H1 (cell line): ENCODE data around the gene CAMK2D. TPM values are rescaled to one million over a fixed set of nuclear protein-coding genes. Genes with fewer than 3 reads are reported as not detected.

Experiments used
- CTCF ChIA-PET: fragments of 300-600 bp; sonication (Branson Sonifier 250); formaldehyde crosslinking; loops from one replicate; lab custom pipeline; 2021; ENCODE audit not compliant: partially characterized antibody; lab: Charles Lee
- POLR2A ChIA-PET: fragments of 300-600 bp; sonication (Branson Sonifier 250); formaldehyde crosslinking; loops from one replicate; lab custom pipeline; 2021; ENCODE audit warnings: inconsistent platforms; ENCODE audit not compliant: partially characterized antibody; lab: Charles Lee
- DNase-seq, 2 experiments: peaks; one replicate each; pipeline versions ENCODE4 v3.0.0 to v3.0.0-alpha.2; 2010 to 2022; ENCODE audit warnings: low spot score in 2 of 2, low read depth in 1 of 2, mixed read lengths in 1 of 2
- FAIRE-seq: peaks from 2 replicates; lab custom pipeline; 2011; peaks lifted over from hg19 to GRCh38; lab: Jason Lieb, UNC
- H2AFZ ChIP-seq: 2 replicates; pipeline ENCODE4 v1.8.1; 2012; ENCODE audit warnings: low read length, inconsistent platforms
- H2AK5ac ChIP-seq: 2 replicates; pipeline ENCODE4 v1.6.1; 2013; ENCODE audit warnings: low read depth, low read length
- H2BK120ac ChIP-seq: replicated peaks from 2 replicates; pipeline ENCODE3; 2013; ENCODE audit warnings: low read depth, low read length, inconsistent platforms
- H2BK12ac ChIP-seq: 2 replicates; pipeline ENCODE4 v1.6.1; 2013; ENCODE audit warnings: low read depth, low read length
- H2BK15ac ChIP-seq: 2 replicates; pipeline ENCODE4 v1.6.1; 2013; ENCODE audit warnings: low read length
- H2BK20ac ChIP-seq: 2 replicates; pipeline ENCODE4 v1.6.1; 2013; ENCODE audit warnings: low read length
- H2BK5ac ChIP-seq: 2 replicates; pipeline ENCODE4 v1.6.1; 2013; ENCODE audit warnings: low read depth, low read length
- H3K14ac ChIP-seq: 2 replicates; pipeline ENCODE4 v1.6.1; 2013; ENCODE audit warnings: inconsistent platforms; ENCODE audit not compliant: insufficient read length
- H3K18ac ChIP-seq: 2 replicates; pipeline ENCODE4 v1.6.1; 2013; ENCODE audit warnings: low read length; ENCODE audit errors: extremely low read depth
- H3K23ac ChIP-seq: 2 replicates; pipeline ENCODE4 v1.6.1; 2013; ENCODE audit warnings: inconsistent platforms; ENCODE audit not compliant: insufficient read length
- H3K23me2 ChIP-seq: 2 replicates; pipeline ENCODE4 v1.6.1; 2013; ENCODE audit warnings: low read depth, low read length
- H3K27ac ChIP-seq: 2 replicates; pipeline ENCODE4 v1.6.1; 2011; ENCODE audit warnings: low read depth, low read length, inconsistent platforms
- H3K27me3 ChIP-seq, 4 experiments: replicated peaks in 1 of 4; 1 replicate in 1 of 4; 2 replicates in 3 of 4; pipeline versions ENCODE4 v1.6.1 to v1.8.1; 2011 to 2013; ENCODE audit warnings: low read length in 3 of 4, mild to moderate bottlenecking in 3 of 4, inconsistent platforms in 2 of 4, mixed read lengths in 2 of 4, moderate library complexity in 1 of 4; ENCODE audit not compliant: control insufficient read depth in 3 of 4, insufficient read depth in 3 of 4; ENCODE audit errors: extremely low read depth in 1 of 4
- H3K36me3 ChIP-seq, 4 experiments: 2 replicates each; pipeline versions ENCODE4 v1.6.1 to v1.8.1; 2011 to 2013; ENCODE audit warnings: mild to moderate bottlenecking in 4 of 4, low read length in 3 of 4, moderate library complexity in 2 of 4, control low read depth in 1 of 4, inconsistent platforms in 1 of 4; ENCODE audit not compliant: insufficient read depth in 4 of 4, control insufficient read depth in 2 of 4
- H3K4ac ChIP-seq: replicated peaks from 2 replicates; pipeline ENCODE3; 2013; ENCODE audit warnings: low read length, low read depth, mixed read lengths, inconsistent platforms; ENCODE audit not compliant: insufficient read length
- H3K4me1 ChIP-seq, 4 experiments: replicated peaks in 1 of 4; 1 replicate in 1 of 4; 2 replicates in 3 of 4; pipeline versions ENCODE4 v1.6.1 to v1.8.1; 2011 to 2013; ENCODE audit warnings: low read length in 3 of 4, inconsistent platforms in 2 of 4, mixed read lengths in 1 of 4; ENCODE audit not compliant: insufficient read depth in 4 of 4, control insufficient read depth in 3 of 4
- H3K4me2 ChIP-seq, 2 experiments: 2 replicates each; pipeline versions ENCODE4 v1.6.1 to v1.8.1; 2011 to 2013; ENCODE audit warnings: low read depth in 2 of 2, low read length in 2 of 2, control low read depth in 1 of 2, inconsistent platforms in 1 of 2, mild to moderate bottlenecking in 1 of 2; ENCODE audit not compliant: insufficient read depth in 1 of 2
- H3K4me3 ChIP-seq, 4 experiments: fragments of 200-600, 300-600 bp in 1 of 4; sonication (generic), shearing (Covaris generic), sonication (Bioruptor Twin) in 1 of 4; 2 replicates each; pipeline versions ENCODE4 v1.5.1 to v1.8.1; 2011 to 2016; ENCODE audit warnings: low read length in 4 of 4, low read depth in 3 of 4, control low read depth in 2 of 4, inconsistent platforms in 2 of 4, mild to moderate bottlenecking in 2 of 4, mixed read lengths in 1 of 4, moderate library complexity in 1 of 4; ENCODE audit not compliant: insufficient read depth in 2 of 4; ENCODE audit errors: extremely low read depth in 1 of 4
- H3K56ac ChIP-seq: replicated peaks from 2 replicates; pipeline ENCODE3; 2013; ENCODE audit warnings: low read depth, mild to moderate bottlenecking, mixed read lengths, low read length, inconsistent platforms; ENCODE audit not compliant: insufficient read length
- H3K79me1 ChIP-seq: 2 replicates; pipeline ENCODE4 v1.6.1; 2013; ENCODE audit warnings: low read depth, low read length, control low read depth
- H3K79me2 ChIP-seq, 2 experiments: 2 replicates each; pipeline versions ENCODE4 v1.6.1 to v1.8.1; 2012 to 2013; ENCODE audit warnings: low read length in 2 of 2, mild to moderate bottlenecking in 2 of 2, inconsistent platforms in 1 of 2; ENCODE audit not compliant: insufficient read depth in 2 of 2, control insufficient read depth in 1 of 2
- H3K9ac ChIP-seq, 4 experiments: replicated peaks in 1 of 4; 1 replicate in 1 of 4; 2 replicates in 3 of 4; pipeline versions ENCODE4 v1.6.1 to v1.8.1; 2011 to 2013; ENCODE audit warnings: low read depth in 3 of 4, low read length in 3 of 4, control low read depth in 2 of 4, mild to moderate bottlenecking in 2 of 4, moderate library complexity in 2 of 4, inconsistent platforms in 1 of 4; ENCODE audit errors: extremely low read depth in 1 of 4
- H3K9me3 ChIP-seq, 2 experiments: 2 replicates each; pipeline versions ENCODE4 v1.6.1 to v1.8.1; 2012 to 2013; ENCODE audit warnings: mild to moderate bottlenecking in 2 of 2, moderate library complexity in 2 of 2, control low read depth in 1 of 2, inconsistent platforms in 1 of 2, low read depth in 1 of 2, low read length in 1 of 2, mixed read lengths in 1 of 2; ENCODE audit not compliant: insufficient read depth in 2 of 2
- H4K20me1 ChIP-seq, 2 experiments: replicated peaks in 1 of 2; 2 replicates each; pipeline versions ENCODE3 to v1.8.1; 2011 to 2013; ENCODE audit warnings: inconsistent platforms in 2 of 2, low read length in 2 of 2, mild to moderate bottlenecking in 1 of 2; ENCODE audit not compliant: insufficient read depth in 2 of 2, control insufficient read depth in 1 of 2
- H4K5ac ChIP-seq: 2 replicates; pipeline ENCODE4 v1.6.1; 2013; ENCODE audit warnings: low read length, low read depth, mixed read lengths, inconsistent platforms; ENCODE audit not compliant: insufficient read length
- H4K8ac ChIP-seq: 2 replicates; pipeline ENCODE4 v1.8.0; 2013; ENCODE audit warnings: mild to moderate bottlenecking, moderate library complexity, low read length, inconsistent platforms; ENCODE audit not compliant: insufficient read depth; ENCODE audit errors: extremely low read depth
- H4K91ac ChIP-seq: replicated peaks from 2 replicates; pipeline ENCODE3; 2013; ENCODE audit warnings: low read length, mixed read lengths, inconsistent platforms; ENCODE audit not compliant: insufficient read length
- BACH1 ChIP-seq: IDR thresholded peaks from 2 replicates; pipeline ENCODE4 v1.6.1; 2012; ENCODE audit warnings: low read length, improper control_type of control experiment
- BRCA1 ChIP-seq: IDR thresholded peaks from 2 replicates; pipeline ENCODE4 v1.6.1; 2012; ENCODE audit warnings: low read depth, low read length, improper control_type of control experiment
- CEBPB ChIP-seq: IDR thresholded peaks from 2 replicates; pipeline ENCODE4 v1.6.1; 2012; ENCODE audit warnings: low read depth, low read length
- CHD1 ChIP-seq: IDR thresholded peaks from 2 replicates; pipeline ENCODE4 v1.6.1; 2012; ENCODE audit warnings: low read depth, low read length, improper control_type of control experiment
- JUN ChIP-seq: IDR thresholded peaks from 2 replicates; pipeline ENCODE4 v1.6.1; 2011; ENCODE audit warnings: low read depth, mild to moderate bottlenecking, improper control_type of control experiment, low read length
- NRF1 ChIP-seq: IDR thresholded peaks from 2 replicates; pipeline ENCODE4 v1.6.1; 2011; ENCODE audit warnings: mild to moderate bottlenecking, low read depth, low read length, improper control_type of control experiment
- SIN3A ChIP-seq, 2 experiments: IDR thresholded peaks in 1 of 2; conservative IDR thresholded peaks in 1 of 2; 2 replicates each; pipeline ENCODE4 v1.6.1; 2011 to 2012; ENCODE audit warnings: low read length in 2 of 2, improper control_type of control experiment in 1 of 2, low read depth in 1 of 2, mild to moderate bottlenecking in 1 of 2
- SIX5 ChIP-seq: IDR thresholded peaks from 2 replicates; pipeline ENCODE4 v1.6.1; 2011; ENCODE audit warnings: mild to moderate bottlenecking, low read depth, low read length
- SP1 ChIP-seq: IDR thresholded peaks from 2 replicates; pipeline ENCODE4 v1.6.1; 2011; ENCODE audit warnings: low read depth, low read length
- SRF ChIP-seq: IDR thresholded peaks from 2 replicates; pipeline ENCODE4 v1.6.1; 2011; ENCODE audit warnings: mild to moderate bottlenecking, low read depth, low read length, moderate library complexity
- SUZ12 ChIP-seq: fragments of 200-600 bp; sonication (generic); IDR thresholded peaks from 2 replicates; pipeline ENCODE4 v1.6.1; 2012; ENCODE audit warnings: mild to moderate bottlenecking, inconsistent platforms, low read length, moderate library complexity, mixed read lengths
- TAF7 ChIP-seq: optimal IDR thresholded peaks from 2 replicates; pipeline ENCODE3; 2011; ENCODE audit warnings: low read depth, mild to moderate bottlenecking, inconsistent platforms, low read length, moderate library complexity, borderline replicate concordance
- WGBS, 2 experiments: shearing (Covaris generic) in 1 of 2; methylation state at CpG; one replicate each; pipeline versions ENCODE4 v1.1.6 to v1.1.7; 2013 to 2015; ENCODE audit warnings: low lambda C conversion rate in 2 of 2, mixed read lengths in 2 of 2, inconsistent platforms in 1 of 2, low coverage in 1 of 2, missing lambda C conversion rate in 1 of 2; ENCODE audit not compliant: insufficient replicate concordance in 2 of 2, insufficient coverage in 1 of 2, insufficient read length in 1 of 2; ENCODE audit errors: extremely low coverage in 1 of 2, missing lambda C conversion rate in 1 of 2; 5-methylcytosine and 5-hydroxymethylcytosine counted together
- polyA plus RNA-seq, 7 experiments: library from polyadenylated mRNA; depleted of rRNA in 3 of 7; stranded (reverse) in 5 of 7; unstranded in 2 of 7; fragments of >200 nt in 5 of 7; fragments of 200-250 nt in 2 of 7; gene quantifications; 1 replicate in 5 of 7; 2 replicates in 1 of 7; 4 replicates in 1 of 7; pipeline versions ENCODE4 v1.2.1 to v1.2.3, GENCODE V29; 2011 to 2013; ENCODE audit warnings: missing spikeins in 2 of 7, mixed read lengths in 2 of 7
- total RNA-seq: library from RNA; stranded (reverse); fragmentation: NEBNext Ultra II Directional; extraction: Animal tissue kit (Norgen Biotek cat#: 25700); gene quantifications from 2 replicates; pipeline ENCODE4 v1.2.1, GENCODE V29; 2021

The CAMK2D gene
- total and polyA plus RNA-seq, 2 of the 8 experiments (the other 6 are each of a cell fraction or from before 2014, with no cell fraction given) = 3.2 to 7.0 TPM

- no peaks in the 10 kb centered on the region for H3K9me3 ChIP-seq
- no peak overlapping the region for H2AFZ ChIP-seq
- DNase-seq (no peak), FAIRE-seq (no peak)
- H3K4me1 ChIP-seq = peaks cover 0 to 6% (median 0%) of the 10 kb centered on the region in 4 experiments; a peak in 3 of 7 replicates
- H3K56ac ChIP-seq = no peak overlapping the region
- no peak overlapping the region for H3K4ac ChIP-seq
- ChIA-PET CTCF (interaction anchor here (1.0 to 3.5 kb wide), 4 partner anchors 11 to 112 kb away, joined by 3 to 17 read pairs (median 5); no protein-coding TSS in a partner anchor), POLR2A (no interaction called here)
- H3K27ac ChIP-seq = no peak overlapping the region
- no peak overlapping the region for H2BK5ac ChIP-seq
- no peak overlapping the region for H3K9ac ChIP-seq
- H3K36me3 ChIP-seq = no peaks in the 10 kb centered on the region
- no peak overlapping the region for H4K5ac ChIP-seq
- WGBS, 2 experiments = 98% methylated on average over 2 of the region's 2 CpGs; no CpG with 5 or more reads in 1 of the 2 experiments
- no peaks in the 10 kb centered on the region for H3K79me2 ChIP-seq
- no peaks in the 10 kb centered on the region for H3K27me3 ChIP-seq
- peak overlapping the region; percentile 34 for H4K91ac ChIP-seq
- no peak overlapping the region for H4K8ac ChIP-seq
- no peak overlapping the region for H3K4me3 ChIP-seq
- H3K18ac ChIP-seq = 0 out of 2 replicates have a peak overlapping the region, but pooled peaks have one; percentile 19
- H2AK5ac ChIP-seq = no peak overlapping the region
- H2BK20ac ChIP-seq = no peak overlapping the region
- H4K20me1 ChIP-seq = no peaks in the 10 kb centered on the region
- H2BK12ac ChIP-seq = no peak overlapping the region
- no peak overlapping the region for H2BK15ac ChIP-seq
- no peaks in the 10 kb centered on the region for H3K23me2 ChIP-seq
- no peak overlapping the region for H3K23ac ChIP-seq
- H3K79me1 ChIP-seq = no peaks in the 10 kb centered on the region
- H3K4me2 ChIP-seq = no peak overlapping the region
- H2BK120ac ChIP-seq = no peak overlapping the region
- no peak overlapping the region for H3K14ac ChIP-seq
- TF ChIP-seq NRF1 (no peak), BRCA1 (no peak), JUN (no peak), CHD1 (no peak), BACH1 (no peak), SRF (no peak), CEBPB (no peak), SUZ12 (no peak), SIN3A (conservative IDR thresholded peaks at IDR 0.05 in 1 of 2, IDR thresholded peaks at IDR 0.05 in 1 of 2; ENCODE audit: low read depth in 1 of 2, low read length in 2 of 2) (no peak), SP1 (no peak), SIX5 (no peak), TAF7 (no peak)
Observed at GRCh38 chr4:113561092-113561491, 200.4 kb downstream of the CAMK2D start.
